ENCODE data around the gene PLCB3.

- no peak for TF ChIP-seq POLR2A (IDR thresholded peaks at IDR 0.05)
- TF ChIP-seq EP300 (IDR thresholded peaks at IDR 0.05) = no peak
These were observed 12.6 kb downstream of the PLCB3 start for GRCh38 chr11:64263947-64264317.

Data from sigmoid colon (tissue), 4 donors.